ENCODE results near the gene KIAA1549.

KIAA1549 gene

GRCh38 chr7:138903186-138903820, 77.9 kb downstream of the KIAA1549 start:
- peak; percentile 76 for DNase-seq

DNA sequence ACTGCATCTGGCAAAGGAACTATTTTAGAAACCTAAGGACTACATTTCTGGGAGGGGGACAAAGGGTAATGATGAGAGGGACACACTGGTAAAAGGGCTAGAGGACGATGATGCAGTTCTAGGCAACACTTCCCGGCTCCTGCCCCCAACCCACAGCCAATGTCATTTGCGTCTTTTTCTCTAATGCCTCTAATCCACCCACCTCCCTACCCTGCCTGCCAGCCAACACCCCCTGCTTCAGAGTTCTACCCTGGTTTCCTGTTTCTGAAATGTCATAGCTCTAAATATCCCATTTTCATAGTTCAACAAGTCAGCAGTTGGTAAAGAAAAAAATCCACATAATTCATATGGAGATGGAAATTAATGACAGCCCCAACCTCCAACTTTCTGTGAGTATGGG, 79.0 kb downstream of the KIAA1549 start:
- no peak for DNase-seq

GRCh38 chr7:138900035-138900828, 81.0 kb downstream of the KIAA1549 start:
- DNase-seq = no peak

DNA sequence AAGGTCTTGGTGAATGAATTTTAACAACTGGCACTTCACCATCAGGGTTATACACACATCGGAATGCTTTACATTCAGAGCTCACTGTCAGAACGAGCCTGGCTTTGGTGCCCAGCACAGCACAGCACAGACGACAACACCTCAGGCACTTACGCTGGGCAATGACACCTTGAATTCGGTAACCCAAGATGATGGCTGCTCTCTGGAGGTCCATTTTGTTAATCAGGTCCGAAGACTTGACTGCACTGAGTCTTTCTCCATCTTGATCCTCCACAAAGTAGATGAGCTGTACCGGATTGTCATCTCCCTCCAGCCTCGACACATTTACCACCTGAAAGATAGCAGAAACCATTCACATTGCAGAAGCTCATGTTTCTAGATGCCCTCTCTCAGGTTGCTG, 82.4 kb downstream of the KIAA1549 start:
- no peak for DNase-seq

GRCh38 chr7:138898255-138898654, 82.9 kb downstream of the KIAA1549 start:
- no peak for DNase-seq

DNA sequence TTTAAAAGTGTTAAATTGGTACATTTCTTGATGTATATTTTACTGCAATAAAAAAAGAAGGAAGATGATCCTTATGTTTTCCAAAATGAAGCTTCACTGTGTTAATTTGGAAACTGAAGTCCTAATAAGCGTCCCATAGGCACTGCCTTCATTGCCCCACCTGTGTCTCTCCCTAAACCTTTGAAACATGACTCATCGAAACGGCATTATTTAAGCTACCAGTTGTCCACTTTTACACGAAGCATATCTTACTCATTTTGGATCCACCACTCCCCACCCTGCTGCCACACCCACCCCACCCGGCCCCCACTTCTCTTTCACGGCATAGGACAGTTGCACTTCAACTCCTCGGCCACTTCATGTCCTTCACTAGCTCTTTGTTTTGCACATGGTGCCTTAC, 85.5 kb downstream of the KIAA1549 start:
- no peak for DNase-seq

- no peak for DNase-seq
Observed at GRCh38 chr7:138893258-138893657, 87.9 kb downstream of the KIAA1549 start.

GRCh38 chr7:138892812-138893211, 88.4 kb downstream of the KIAA1549 start:
- no peak for DNase-seq

GRCh38 chr7:138892006-138892630, 89.1 kb downstream of the KIAA1549 start:
- no peak for DNase-seq

- DNase-seq = no peak
Observed at GRCh38 chr7:138891446-138891810, 89.8 kb downstream of the KIAA1549 start.

DNA sequence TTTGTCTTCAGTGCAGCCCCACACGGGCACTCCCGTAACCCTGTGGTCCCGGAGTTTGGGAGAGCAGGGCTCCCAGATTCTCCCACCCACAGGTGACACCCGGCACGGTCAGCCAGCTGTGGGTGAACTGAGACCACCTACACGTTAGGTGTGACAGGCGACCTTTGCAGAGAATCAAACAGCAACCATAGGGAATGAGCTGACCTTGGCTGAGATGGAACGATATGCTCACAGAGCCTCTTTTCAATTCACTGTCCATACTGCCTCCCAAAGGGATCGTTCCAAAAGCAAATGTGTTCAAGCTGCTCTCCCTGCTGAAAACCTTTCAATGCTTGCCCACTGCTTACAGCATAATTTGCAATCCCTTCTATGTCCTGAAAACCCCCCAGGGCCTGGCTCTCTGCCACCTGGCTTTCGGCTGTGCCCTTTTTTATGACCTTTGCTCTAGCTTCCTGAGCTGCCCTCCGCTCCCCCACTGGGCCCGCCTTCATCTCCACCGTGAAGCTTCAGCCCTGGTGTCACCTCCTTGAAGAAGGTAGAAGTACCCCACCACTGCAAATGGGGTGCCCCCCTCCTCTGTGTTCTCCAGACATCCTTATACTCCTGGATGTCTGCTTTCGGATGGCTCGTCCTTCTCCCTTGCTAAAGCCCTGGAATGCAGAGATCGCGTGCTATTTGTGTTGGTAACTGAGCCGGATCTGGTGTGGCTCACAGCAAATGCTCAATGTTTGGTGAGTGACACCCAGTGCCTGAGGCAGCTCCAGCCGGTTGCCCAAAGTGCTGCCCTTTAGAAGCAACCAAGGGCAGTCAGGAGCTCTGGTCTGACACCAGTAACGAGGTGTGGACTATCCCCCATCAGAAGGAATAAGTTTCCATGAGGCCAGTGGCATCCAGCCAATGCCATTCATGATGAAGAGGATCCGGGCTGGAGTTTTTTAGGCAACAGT, 90.4 kb downstream of the KIAA1549 start:
- DNase-seq = no peak

DNA sequence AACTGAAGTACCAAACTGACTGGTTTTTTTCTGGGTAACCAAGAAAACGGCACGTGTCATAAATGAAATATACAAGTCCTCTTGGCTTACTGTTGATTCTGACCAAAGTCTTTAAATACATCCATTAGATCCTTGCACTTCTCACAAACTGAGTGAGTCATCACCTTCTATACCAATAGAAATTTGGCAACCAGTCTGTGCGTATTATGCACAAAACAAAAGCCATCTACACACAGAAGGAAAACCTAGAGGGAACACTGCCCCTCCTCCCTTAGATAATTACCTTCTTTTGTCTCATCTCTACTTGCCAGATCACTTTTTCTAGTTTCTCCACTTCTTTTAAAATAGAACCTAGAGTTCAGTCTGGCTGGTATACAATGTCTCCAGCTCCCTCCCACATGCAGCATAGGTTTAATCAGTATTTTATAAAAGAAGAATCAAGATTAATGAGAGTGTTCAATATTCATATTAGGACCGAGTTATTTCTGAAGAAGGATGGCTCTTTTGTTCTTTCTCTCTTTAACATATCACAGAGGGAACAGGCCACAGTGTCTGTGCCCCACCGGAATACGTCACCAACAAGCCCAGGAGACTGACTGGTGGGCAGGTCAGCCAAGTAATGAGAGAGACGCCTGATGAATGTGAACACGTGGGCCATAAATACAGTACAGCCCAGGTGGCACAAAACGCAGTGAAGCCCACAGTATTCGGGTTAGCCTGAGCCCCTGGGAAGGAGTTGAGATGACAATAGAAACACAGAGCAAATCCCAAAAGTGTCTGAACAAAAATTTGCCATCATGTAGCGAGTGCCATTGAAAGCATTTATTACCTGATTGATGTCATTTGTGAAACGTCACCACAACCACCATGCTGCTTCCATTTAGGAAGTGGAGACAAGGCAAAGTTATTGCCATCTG, 91.3 kb downstream of the KIAA1549 start:
- DNase-seq = no peak

- no peak for DNase-seq
Observed at GRCh38 chr7:138887872-138888656, 93.1 kb downstream of the KIAA1549 start.

DNA sequence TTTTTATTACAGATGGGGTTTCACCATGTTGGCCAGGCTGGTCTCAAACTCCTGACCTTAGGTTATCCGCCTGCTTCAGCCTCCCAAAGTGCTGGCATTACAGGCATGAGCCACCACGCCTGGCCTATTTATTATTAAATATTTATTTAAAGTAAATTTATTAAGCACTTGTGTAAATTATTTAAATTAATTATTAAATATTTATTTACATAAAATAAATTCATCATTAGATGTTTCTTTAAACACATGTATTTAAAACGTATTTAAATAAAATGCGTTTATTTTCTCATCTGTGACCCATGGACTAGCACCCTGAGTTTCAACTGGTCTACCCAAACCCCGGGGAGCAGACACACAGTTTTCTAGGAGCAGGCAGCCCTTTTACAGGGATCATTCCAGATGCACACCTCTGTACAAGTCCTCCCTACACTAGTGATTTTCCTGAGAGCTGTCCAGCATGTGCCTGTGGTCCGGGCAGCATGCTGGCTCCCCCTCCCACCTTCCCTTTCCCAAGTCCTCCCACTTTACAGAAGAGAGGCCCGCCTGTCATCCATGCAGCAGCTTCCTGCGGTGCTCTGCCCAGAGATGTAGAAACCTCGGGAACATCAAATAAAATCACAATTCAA, 94.0 kb downstream of the KIAA1549 start:
- no peak for DNase-seq

- no peak for DNase-seq
Observed at GRCh38 chr7:138886501-138886917, 94.7 kb downstream of the KIAA1549 start.

DNA sequence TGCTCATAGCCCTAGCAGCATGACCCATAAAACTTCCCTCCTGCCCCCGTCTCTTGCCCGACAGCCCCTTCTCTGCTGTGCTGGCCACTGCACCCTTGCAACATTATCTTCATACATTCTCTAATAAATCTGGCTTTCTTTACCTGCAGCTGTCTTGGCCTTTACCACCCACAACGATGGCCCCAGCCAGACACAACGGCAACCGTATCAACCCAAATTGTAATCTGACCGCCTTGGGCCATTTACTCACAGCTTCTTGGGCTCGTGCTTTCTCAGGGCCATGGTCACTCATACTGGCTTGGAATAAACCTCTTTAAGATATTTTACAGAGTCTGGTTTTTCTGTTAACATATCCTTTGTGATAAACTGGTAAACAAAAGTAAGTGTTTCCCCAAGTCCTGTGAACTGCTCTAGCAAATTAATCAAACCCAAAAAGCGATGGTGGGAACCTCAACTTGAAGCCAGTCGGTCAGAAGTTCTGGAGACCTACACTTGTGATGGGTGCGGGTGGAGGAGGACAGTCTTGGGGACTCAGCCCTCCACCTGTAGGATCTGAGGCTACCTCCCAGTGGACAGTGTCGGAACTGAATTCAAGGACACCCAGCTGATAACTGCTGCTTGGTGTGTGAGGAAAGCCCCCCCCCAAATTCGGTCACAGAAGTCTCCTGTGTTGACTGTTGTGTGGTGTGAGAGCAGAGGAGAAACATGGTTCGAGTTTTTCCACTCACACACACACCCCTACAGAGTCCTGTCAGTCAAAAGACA, 95.6 kb downstream of the KIAA1549 start:
- no peak for DNase-seq

DNA sequence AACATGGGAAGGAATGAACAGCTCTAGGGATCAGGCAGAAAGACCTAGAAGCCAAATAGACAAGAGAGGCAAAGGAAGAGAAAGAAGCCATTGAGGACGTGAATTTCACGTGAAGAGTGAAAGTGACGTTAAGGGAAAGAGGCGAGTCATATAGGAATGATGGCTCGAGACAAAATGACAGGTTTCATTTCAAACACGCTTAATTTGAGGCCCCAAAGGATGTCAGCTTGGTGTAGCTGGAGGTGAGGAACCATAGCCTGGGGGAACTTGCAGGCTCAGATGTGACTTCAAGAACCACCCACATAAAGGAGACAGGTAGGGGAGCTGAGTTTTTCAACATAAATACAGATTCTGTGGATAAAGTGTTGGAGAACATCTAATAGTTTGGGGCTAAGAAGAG, 98.9 kb downstream of the KIAA1549 start:
- no peak for DNase-seq

DNA sequence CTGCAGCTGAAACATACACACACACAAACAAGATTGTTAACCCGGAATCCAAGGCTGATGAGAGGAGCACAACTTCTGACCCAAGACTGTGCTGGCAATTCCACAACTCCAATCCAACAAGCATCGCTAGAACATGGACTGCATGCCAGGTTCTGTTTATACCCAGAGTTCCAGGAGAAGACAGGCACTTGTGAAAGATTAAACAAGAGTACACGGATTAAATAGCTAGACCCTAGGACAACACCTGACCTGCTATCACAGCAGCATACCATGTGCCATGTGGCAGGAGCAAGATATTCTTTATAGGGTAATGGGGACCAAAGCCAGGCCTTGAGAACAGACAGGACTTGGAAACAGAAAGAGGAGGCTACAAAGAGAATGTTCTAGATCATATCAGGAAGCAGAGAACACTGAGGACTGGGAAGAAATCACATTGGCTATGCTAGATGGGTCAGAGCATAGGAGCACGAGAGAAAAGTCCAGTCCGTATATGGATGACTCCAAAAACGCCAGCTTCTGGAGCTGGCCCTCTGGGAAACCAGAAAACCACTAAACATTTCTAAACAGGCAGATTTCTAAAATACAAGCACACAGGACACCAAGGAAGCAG, 99.5 kb downstream of the KIAA1549 start:
- DNase-seq = no peak

GRCh38 chr7:138880881-138881578, 100.2 kb downstream of the KIAA1549 start:
- DNase-seq = no peak
